HL-60 (cell line): Measurements from ENCODE around the gene ATXN7L1.

Experiments
- TF ChIP-seq, protein P1 (sequence below): IDR thresholded peaks from one replicate; pipeline ENCODE4 v1.5.1; 2011; ENCODE audit warnings: low read length, control low read depth, inconsistent platforms; ENCODE audit not compliant: insufficient read depth
- TF ChIP-seq, protein P2 (sequence below): IDR thresholded peaks from 2 replicates; pipeline ENCODE4 v1.6.1; 2012; ENCODE audit warnings: low read depth; ENCODE audit not compliant: insufficient replicate concordance

DNA sequence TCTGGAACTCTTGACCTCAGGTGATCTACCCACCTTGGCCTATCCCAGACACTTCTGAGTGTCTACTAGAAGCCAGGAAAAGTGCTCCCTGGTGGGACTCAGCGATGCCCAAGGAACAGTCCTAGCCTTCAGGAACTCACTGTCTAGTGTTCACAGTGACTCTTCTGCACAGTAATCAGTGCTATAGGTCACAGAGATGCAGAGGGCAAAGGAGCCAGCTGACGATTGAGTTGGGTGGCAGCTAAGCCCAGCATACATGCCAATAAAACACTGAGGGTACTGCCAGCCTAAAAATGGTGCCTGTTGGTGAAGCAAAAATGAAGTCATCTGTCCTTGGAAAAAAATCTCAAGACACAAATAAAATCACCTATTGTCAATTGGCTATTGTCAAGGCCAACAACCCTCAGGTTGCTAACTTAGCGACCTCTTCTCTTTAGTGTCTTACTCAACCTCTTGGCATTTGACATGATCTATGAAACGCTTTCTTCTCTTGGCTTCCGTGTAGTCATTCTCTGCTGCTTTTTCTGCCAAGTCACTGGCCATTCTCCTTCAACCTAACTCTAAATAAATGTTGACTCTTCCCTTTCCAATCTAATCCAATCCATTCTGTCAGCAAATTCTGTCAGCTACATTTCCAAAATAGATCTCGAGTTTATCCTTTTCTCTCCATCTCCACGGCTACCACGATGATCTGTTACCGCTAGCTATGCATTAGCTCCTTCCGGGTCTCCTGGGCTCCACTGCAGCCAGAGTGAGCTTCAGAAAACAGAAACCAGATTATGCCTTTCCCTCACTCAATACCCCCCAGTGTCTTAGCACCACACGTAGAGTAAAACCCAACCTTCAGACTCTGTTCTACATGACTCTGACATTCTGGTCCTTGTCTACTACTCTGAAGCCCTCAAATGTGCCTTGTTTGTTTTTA, 99.2 kb downstream of the ATXN7L1 start:
- TF ChIP-seq, protein P1, sequence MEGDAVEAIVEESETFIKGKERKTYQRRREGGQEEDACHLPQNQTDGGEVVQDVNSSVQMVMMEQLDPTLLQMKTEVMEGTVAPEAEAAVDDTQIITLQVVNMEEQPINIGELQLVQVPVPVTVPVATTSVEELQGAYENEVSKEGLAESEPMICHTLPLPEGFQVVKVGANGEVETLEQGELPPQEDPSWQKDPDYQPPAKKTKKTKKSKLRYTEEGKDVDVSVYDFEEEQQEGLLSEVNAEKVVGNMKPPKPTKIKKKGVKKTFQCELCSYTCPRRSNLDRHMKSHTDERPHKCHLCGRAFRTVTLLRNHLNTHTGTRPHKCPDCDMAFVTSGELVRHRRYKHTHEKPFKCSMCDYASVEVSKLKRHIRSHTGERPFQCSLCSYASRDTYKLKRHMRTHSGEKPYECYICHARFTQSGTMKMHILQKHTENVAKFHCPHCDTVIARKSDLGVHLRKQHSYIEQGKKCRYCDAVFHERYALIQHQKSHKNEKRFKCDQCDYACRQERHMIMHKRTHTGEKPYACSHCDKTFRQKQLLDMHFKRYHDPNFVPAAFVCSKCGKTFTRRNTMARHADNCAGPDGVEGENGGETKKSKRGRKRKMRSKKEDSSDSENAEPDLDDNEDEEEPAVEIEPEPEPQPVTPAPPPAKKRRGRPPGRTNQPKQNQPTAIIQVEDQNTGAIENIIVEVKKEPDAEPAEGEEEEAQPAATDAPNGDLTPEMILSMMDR = no peak
- TF ChIP-seq, protein P2, sequence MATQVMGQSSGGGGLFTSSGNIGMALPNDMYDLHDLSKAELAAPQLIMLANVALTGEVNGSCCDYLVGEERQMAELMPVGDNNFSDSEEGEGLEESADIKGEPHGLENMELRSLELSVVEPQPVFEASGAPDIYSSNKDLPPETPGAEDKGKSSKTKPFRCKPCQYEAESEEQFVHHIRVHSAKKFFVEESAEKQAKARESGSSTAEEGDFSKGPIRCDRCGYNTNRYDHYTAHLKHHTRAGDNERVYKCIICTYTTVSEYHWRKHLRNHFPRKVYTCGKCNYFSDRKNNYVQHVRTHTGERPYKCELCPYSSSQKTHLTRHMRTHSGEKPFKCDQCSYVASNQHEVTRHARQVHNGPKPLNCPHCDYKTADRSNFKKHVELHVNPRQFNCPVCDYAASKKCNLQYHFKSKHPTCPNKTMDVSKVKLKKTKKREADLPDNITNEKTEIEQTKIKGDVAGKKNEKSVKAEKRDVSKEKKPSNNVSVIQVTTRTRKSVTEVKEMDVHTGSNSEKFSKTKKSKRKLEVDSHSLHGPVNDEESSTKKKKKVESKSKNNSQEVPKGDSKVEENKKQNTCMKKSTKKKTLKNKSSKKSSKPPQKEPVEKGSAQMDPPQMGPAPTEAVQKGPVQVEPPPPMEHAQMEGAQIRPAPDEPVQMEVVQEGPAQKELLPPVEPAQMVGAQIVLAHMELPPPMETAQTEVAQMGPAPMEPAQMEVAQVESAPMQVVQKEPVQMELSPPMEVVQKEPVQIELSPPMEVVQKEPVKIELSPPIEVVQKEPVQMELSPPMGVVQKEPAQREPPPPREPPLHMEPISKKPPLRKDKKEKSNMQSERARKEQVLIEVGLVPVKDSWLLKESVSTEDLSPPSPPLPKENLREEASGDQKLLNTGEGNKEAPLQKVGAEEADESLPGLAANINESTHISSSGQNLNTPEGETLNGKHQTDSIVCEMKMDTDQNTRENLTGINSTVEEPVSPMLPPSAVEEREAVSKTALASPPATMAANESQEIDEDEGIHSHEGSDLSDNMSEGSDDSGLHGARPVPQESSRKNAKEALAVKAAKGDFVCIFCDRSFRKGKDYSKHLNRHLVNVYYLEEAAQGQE = no peak
